SK-N-SH treated with all-trans-retinoic acid at 6 μM for 48 hours (cell line): ENCODE measurements around the gene MIR17HG.

Experiments
- ATAC-seq: fragments of 200-7000 bp; cut with Tn5 transposase; 3 replicates; pipeline ENCODE4 v1.9.1; 2020; ENCODE audit warnings: mild to moderate bottlenecking, moderate library complexity
- BACH2 ChIP-seq: fragments of 250-450 bp; sonication (Bioruptor Pico); IDR thresholded peaks from 2 replicates; pipeline ENCODE4 v1.9.0; 2021; ENCODE audit warnings: mild to moderate bottlenecking, borderline replicate concordance
- ESRRG ChIP-seq: fragments of 250-450 bp; sonication (Bioruptor Pico); IDR thresholded peaks from 2 replicates; pipeline ENCODE4 v1.6.1; 2021; ENCODE audit warnings: mild to moderate bottlenecking
- GLIS3 ChIP-seq: fragments of 250-450 bp; sonication (Bioruptor Pico); IDR thresholded peaks from 2 replicates; pipeline ENCODE4 v1.5.0; 2020; ENCODE audit warnings: mild to moderate bottlenecking, moderate library complexity
- ISL1 ChIP-seq: fragments of 250-450 bp; sonication (Bioruptor Pico); IDR thresholded peaks from 2 replicates; pipeline ENCODE4 v2.1.2; 2022; ENCODE audit warnings: mild to moderate bottlenecking, moderate library complexity
- OSR1 ChIP-seq: fragments of 250-450 bp; sonication (Bioruptor Pico); IDR thresholded peaks from 2 replicates; pipeline ENCODE4 v1.8.0; 2022; ENCODE audit warnings: moderate library complexity, mild to moderate bottlenecking, inconsistent platforms
- POU6F1 ChIP-seq: fragments of 250-450 bp; sonication (Bioruptor Pico); IDR thresholded peaks from 2 replicates; pipeline ENCODE4 v1.8.0; 2021; ENCODE audit warnings: low read depth, mild to moderate bottlenecking, moderate library complexity, borderline replicate concordance
- PPARA ChIP-seq: fragments of 250-450 bp; sonication (Bioruptor Pico); IDR thresholded peaks from 2 replicates; pipeline ENCODE4 v1.5.0; 2020; ENCODE audit warnings: mild to moderate bottlenecking, borderline replicate concordance
- RARB ChIP-seq: fragments of 250-450 bp; sonication (Bioruptor Pico); IDR thresholded peaks from 2 replicates; pipeline ENCODE4 v1.8.0; 2021; ENCODE audit warnings: mild to moderate bottlenecking, moderate library complexity
- SNAI2 ChIP-seq: fragments of 250-450 bp; sonication (Bioruptor Pico); IDR thresholded peaks from 2 replicates; pipeline ENCODE4 v1.5.0; 2020; ENCODE audit warnings: mild to moderate bottlenecking, moderate library complexity
- TCF4 ChIP-seq: fragments of 250-450 bp; sonication (Bioruptor Pico); IDR thresholded peaks from 2 replicates; pipeline ENCODE4 v1.8.0; 2021; ENCODE audit warnings: mild to moderate bottlenecking, moderate library complexity, borderline replicate concordance
- TOX ChIP-seq: fragments of 250-450 bp; sonication (Bioruptor Pico); IDR thresholded peaks from 2 replicates; pipeline ENCODE4 v1.8.0; 2021; ENCODE audit warnings: mild to moderate bottlenecking, moderate library complexity, borderline replicate concordance
- ZC3H10 ChIP-seq: fragments of 250-450 bp; sonication (Bioruptor Pico); IDR thresholded peaks from 2 replicates; pipeline ENCODE4 v1.5.1; 2021; ENCODE audit warnings: mild to moderate bottlenecking, moderate library complexity
- ZFP3 ChIP-seq: fragments of 250-450 bp; sonication (Bioruptor Pico); IDR thresholded peaks from 2 replicates; pipeline ENCODE4 v1.5.0; 2020; ENCODE audit warnings: mild to moderate bottlenecking, moderate library complexity
- ZFP30 ChIP-seq: fragments of 450-650 bp; formaldehyde crosslinking; IDR thresholded peaks from 2 replicates; pipeline ENCODE4 v1.5.0; 2022; ENCODE audit warnings: mild to moderate bottlenecking, moderate library complexity
- ZNF565 ChIP-seq: fragments of 450-650 bp; formaldehyde crosslinking; conservative IDR thresholded peaks from 2 replicates; pipeline ENCODE4 v1.5.0; 2020; ENCODE audit warnings: low read depth, mild to moderate bottlenecking, moderate library complexity
- ZNF70 ChIP-seq: fragments of 450-650 bp; formaldehyde crosslinking; IDR thresholded peaks from 2 replicates; pipeline ENCODE4 v1.5.0; 2020; ENCODE audit warnings: mild to moderate bottlenecking, moderate library complexity
- ZNF8 ChIP-seq: fragments of 450-650 bp; formaldehyde crosslinking; IDR thresholded peaks from 2 replicates; pipeline ENCODE4 v1.5.0; 2020; ENCODE audit warnings: mild to moderate bottlenecking, moderate library complexity
- TF ChIP-seq, protein P1 (sequence below): fragments of 250-450 bp; sonication (Bioruptor Pico); IDR thresholded peaks from 2 replicates; pipeline ENCODE4 v1.5.1; 2020; ENCODE audit warnings: low read depth, mild to moderate bottlenecking, moderate library complexity
- TF ChIP-seq, protein P2 (sequence below): fragments of 250-450 bp; sonication (Bioruptor Pico); IDR thresholded peaks from 2 replicates; pipeline ENCODE4 v1.8.0; 2020; ENCODE audit warnings: mild to moderate bottlenecking, moderate library complexity, borderline replicate concordance
- TF ChIP-seq, protein P3 (sequence below): fragments of 250-450 bp; sonication (Bioruptor Pico); IDR thresholded peaks from 2 replicates; pipeline ENCODE4 v1.5.1; 2021; ENCODE audit warnings: mild to moderate bottlenecking, moderate library complexity

Gene MIR17HG

DNA sequence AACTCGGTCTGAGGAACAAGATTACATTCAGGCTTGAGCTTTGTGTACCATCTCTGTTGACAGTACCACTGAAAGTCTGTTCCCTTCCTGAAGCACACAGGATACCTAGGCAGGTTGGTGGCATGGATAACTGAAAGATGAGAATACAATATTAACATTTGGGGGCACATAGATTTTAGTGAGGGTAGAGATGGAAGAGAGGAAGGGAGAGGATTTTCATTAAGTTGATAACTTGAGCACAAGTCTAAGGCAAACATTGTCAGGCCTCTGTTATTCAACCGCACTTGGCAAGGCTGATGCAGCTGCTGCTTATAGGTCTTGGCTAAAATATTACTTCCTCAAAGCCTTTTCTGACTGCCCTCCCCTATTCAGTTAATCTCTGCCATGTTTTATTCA lies 10.9 kb downstream of the MIR17HG start (continued):
- TF ChIP-seq TOX (CRISPR knock-in tag) (no peak), ZFP30 (no peak)

DNA sequence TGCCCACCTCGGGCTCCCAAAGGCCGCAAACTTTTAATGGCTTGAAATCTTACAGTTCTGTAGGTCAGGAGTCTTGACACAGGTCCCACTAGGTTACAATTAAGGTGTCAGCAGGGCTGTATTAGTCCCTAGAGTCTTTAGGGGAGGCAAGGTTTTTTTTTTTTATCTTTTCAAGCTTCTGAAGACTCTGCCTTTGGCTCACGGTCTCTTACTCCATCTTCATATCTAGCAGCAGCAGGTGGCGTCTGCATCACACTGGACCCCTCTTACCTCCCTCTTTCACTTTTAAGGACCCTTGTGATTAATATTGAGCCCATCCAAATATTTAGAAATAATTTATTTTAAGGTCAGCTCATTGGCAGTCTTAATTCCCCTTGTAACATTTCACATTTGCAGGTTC lies 11.6 kb downstream of the MIR17HG start:
- TF ChIP-seq POU6F1, result no peak
- no peak for TF ChIP-seq GLIS3 (CRISPR knock-in tag)
- TF ChIP-seq BACH2 (CRISPR knock-in tag), result no peak
- TF ChIP-seq ESRRG (CRISPR knock-in tag), result no peak
- no peak for TF ChIP-seq ZFP30
- no peak for TF ChIP-seq RARB (CRISPR knock-in tag)
- ATAC-seq, result no peak; the same call in 2 of the 3 replicates

- TF ChIP-seq, protein P1, sequence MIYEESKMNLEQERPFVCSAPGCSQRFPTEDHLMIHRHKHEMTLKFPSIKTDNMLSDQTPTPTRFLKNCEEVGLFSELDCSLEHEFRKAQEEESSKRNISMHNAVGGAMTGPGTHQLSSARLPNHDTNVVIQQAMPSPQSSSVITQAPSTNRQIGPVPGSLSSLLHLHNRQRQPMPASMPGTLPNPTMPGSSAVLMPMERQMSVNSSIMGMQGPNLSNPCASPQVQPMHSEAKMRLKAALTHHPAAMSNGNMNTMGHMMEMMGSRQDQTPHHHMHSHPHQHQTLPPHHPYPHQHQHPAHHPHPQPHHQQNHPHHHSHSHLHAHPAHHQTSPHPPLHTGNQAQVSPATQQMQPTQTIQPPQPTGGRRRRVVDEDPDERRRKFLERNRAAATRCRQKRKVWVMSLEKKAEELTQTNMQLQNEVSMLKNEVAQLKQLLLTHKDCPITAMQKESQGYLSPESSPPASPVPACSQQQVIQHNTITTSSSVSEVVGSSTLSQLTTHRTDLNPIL (CRISPR knock-in tag), result no peak
- TF ChIP-seq, protein P2, sequence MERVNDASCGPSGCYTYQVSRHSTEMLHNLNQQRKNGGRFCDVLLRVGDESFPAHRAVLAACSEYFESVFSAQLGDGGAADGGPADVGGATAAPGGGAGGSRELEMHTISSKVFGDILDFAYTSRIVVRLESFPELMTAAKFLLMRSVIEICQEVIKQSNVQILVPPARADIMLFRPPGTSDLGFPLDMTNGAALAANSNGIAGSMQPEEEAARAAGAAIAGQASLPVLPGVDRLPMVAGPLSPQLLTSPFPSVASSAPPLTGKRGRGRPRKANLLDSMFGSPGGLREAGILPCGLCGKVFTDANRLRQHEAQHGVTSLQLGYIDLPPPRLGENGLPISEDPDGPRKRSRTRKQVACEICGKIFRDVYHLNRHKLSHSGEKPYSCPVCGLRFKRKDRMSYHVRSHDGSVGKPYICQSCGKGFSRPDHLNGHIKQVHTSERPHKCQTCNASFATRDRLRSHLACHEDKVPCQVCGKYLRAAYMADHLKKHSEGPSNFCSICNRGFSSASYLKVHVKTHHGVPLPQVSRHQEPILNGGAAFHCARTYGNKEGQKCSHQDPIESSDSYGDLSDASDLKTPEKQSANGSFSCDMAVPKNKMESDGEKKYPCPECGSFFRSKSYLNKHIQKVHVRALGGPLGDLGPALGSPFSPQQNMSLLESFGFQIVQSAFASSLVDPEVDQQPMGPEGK, result no peak
- TF ChIP-seq TOX (CRISPR knock-in tag), result no peak
- TF ChIP-seq, protein P3, sequence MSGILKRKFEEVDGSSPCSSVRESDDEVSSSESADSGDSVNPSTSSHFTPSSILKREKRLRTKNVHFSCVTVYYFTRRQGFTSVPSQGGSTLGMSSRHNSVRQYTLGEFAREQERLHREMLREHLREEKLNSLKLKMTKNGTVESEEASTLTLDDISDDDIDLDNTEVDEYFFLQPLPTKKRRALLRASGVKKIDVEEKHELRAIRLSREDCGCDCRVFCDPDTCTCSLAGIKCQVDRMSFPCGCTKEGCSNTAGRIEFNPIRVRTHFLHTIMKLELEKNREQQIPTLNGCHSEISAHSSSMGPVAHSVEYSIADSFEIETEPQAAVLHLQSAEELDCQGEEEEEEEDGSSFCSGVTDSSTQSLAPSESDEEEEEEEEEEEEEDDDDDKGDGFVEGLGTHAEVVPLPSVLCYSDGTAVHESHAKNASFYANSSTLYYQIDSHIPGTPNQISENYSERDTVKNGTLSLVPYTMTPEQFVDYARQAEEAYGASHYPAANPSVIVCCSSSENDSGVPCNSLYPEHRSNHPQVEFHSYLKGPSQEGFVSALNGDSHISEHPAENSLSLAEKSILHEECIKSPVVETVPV (CRISPR knock-in tag), result no peak
- TF ChIP-seq POU6F1, result no peak
- no peak for TF ChIP-seq ZFP3 (CRISPR knock-in tag)
- no peak for TF ChIP-seq ZNF70 (CRISPR knock-in tag)
- TF ChIP-seq ZC3H10, result no peak
- no peak for TF ChIP-seq TCF4
- TF ChIP-seq ZNF565 (CRISPR knock-in tag), result no peak
- TF ChIP-seq PPARA, result no peak
- TF ChIP-seq GLIS3 (CRISPR knock-in tag), result no peak
- TF ChIP-seq SNAI2 (CRISPR knock-in tag), result no peak
- no peak for TF ChIP-seq RARB (CRISPR knock-in tag)
- ATAC-seq, result no peak
These were observed 12.1 kb downstream of the MIR17HG start for GRCh38 chr13:91359631-91360030.

DNA sequence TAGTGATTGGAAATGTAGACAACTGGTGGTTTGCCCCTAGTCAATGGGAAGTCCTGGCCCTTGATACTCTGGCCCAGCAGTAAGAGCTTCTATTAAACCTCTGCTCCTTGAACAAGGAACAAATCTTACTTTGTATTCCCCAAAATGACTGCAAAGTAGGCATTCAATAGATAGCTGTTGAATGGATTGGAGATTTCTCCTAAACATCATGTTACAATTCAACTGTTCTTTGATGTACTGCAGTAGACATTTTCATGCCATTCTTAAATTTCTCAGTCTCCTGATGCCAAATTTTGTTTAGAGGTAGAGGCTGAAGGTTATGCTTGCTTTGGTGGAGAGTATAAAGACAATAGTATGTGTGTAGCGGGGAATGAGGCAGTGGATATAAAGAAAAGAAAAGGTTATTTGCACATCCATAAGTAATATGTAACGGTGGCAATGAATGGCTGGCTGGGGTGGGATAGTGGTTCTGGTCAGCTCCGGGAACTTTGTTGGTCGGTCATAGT lies 12.8 kb downstream of the MIR17HG start:
- no peak for ATAC-seq

More for the DNA sequence above, 12.8 kb downstream of the MIR17HG start:
- no peak for TF ChIP-seq SNAI2 (CRISPR knock-in tag)
- no peak for TF ChIP-seq GLIS3 (CRISPR knock-in tag)
- TF ChIP-seq PPARA, result no peak
- no peak for TF ChIP-seq ZNF70 (CRISPR knock-in tag)
- no peak for TF ChIP-seq ZNF8 (CRISPR knock-in tag)
- TF ChIP-seq TOX (CRISPR knock-in tag), result no peak
- TF ChIP-seq, protein P3 (CRISPR knock-in tag), result no peak
- TF ChIP-seq OSR1, result no peak
- TF ChIP-seq TCF4, result no peak
- TF ChIP-seq ISL1, result no peak
- TF ChIP-seq ZFP3 (CRISPR knock-in tag), result no peak
- no peak for TF ChIP-seq ZFP30
